ENCODE results near the gene KCTD16. TPM values are rescaled to one million over a fixed set of nuclear protein-coding genes. Genes with fewer than 3 reads are reported as not detected.

KCTD16 gene
- total RNA-seq, 1 experiment from 2014 or later = 0.08 TPM

GRCh38 chr5:144203750-144204596 is 33.3 kb downstream of the KCTD16 start:
- peak; percentile 61 to 63 for DNase-seq (ENCODE audit: low read depth in 1 of 2, low spot score in 2 of 2)

GRCh38 chr5:144205141-144205551 is 34.5 kb downstream of the KCTD16 start:
- DNase-seq (ENCODE audit: low read depth in 1 of 2, low spot score in 2 of 2) = peak in 1 of 2 experiments; percentile 11
- peaks cover 19% of the 10 kb centered on the region for H3K4me1 ChIP-seq (replicated peaks)
- no peak overlapping the region for H3K4me3 ChIP-seq
- no peaks in the 10 kb centered on the region for H3K9me3 ChIP-seq (replicated peaks)
- H3K27me3 ChIP-seq (replicated peaks) = peaks cover 51% of the 10 kb centered on the region
- no peak overlapping the region for H3K27ac ChIP-seq
- H3K36me3 ChIP-seq = no peaks in the 10 kb centered on the region

More at GRCh38 chr5:144203750-144204596, 33.3 kb downstream of the KCTD16 start:
- no peak overlapping the region for H3K27ac ChIP-seq
- no peaks in the 10 kb centered on the region for H3K9me3 ChIP-seq (replicated peaks)
- H3K27me3 ChIP-seq (replicated peaks) = peaks cover 42% of the 10 kb centered on the region
- H3K4me1 ChIP-seq (replicated peaks) = peaks cover 19% of the 10 kb centered on the region
- H3K36me3 ChIP-seq = no peaks in the 10 kb centered on the region
- no peak overlapping the region for H3K4me3 ChIP-seq

GRCh38 chr5:144206141-144206540 is 35.5 kb downstream of the KCTD16 start:
- H3K4me3 ChIP-seq = no peak overlapping the region
- DNase-seq (ENCODE audit: low read depth in 1 of 2, low spot score in 2 of 2) = no peak

GRCh38 chr5:144207875-144208444 is 37.3 kb downstream of the KCTD16 start:
- DNase-seq (ENCODE audit: low read depth in 1 of 2, low spot score in 2 of 2) = no peak
- Histone ChIP-seq H3K27me3 (replicated peaks) (peaks cover 67% of the 10 kb centered on the region), H3K9me3 (replicated peaks) (no peaks in the 10 kb centered on the region), H3K36me3 (no peaks in the 10 kb centered on the region), H3K4me1 (replicated peaks) (peaks cover 6% of the 10 kb centered on the region), H3K4me3 (no peak overlapping the region), H3K27ac (no peak overlapping the region)

More at GRCh38 chr5:144206141-144206540, 35.5 kb downstream of the KCTD16 start:
- Histone ChIP-seq H3K36me3 (no peaks in the 10 kb centered on the region), H3K9me3 (replicated peaks) (no peaks in the 10 kb centered on the region), H3K4me1 (replicated peaks) (peaks cover 19% of the 10 kb centered on the region), H3K27me3 (replicated peaks) (peaks cover 61% of the 10 kb centered on the region), H3K27ac (no peak overlapping the region)

GRCh38 chr5:144209361-144209760 is 38.7 kb downstream of the KCTD16 start:
- Histone ChIP-seq H3K27me3 (replicated peaks) (peaks cover 77% of the 10 kb centered on the region), H3K36me3 (no peaks in the 10 kb centered on the region), H3K4me3 (no peak overlapping the region), H3K27ac (no peak overlapping the region), H3K4me1 (replicated peaks) (peaks cover 6% of the 10 kb centered on the region), H3K9me3 (replicated peaks) (no peaks in the 10 kb centered on the region)
- no peak for DNase-seq (ENCODE audit: low read depth in 1 of 2, low spot score in 2 of 2)

- DNase-seq (ENCODE audit: low read depth in 1 of 2, low spot score in 2 of 2) = no peak
- H3K9me3 ChIP-seq (replicated peaks) = no peaks in the 10 kb centered on the region
- no peak overlapping the region for H3K4me3 ChIP-seq
- H3K27me3 ChIP-seq (replicated peaks) = peaks cover 70% of the 10 kb centered on the region
- no peaks in the 10 kb centered on the region for H3K4me1 ChIP-seq (replicated peaks)
- no peaks in the 10 kb centered on the region for H3K36me3 ChIP-seq
- H3K27ac ChIP-seq = no peak overlapping the region
Observed at GRCh38 chr5:144210655-144211054, 40.0 kb downstream of the KCTD16 start.

- Histone ChIP-seq H3K9me3 (replicated peaks) (no peaks in the 10 kb centered on the region), H3K27me3 (replicated peaks) (peaks cover 12% of the 10 kb centered on the region), H3K4me3 (no peak overlapping the region), H3K27ac (no peak overlapping the region), H3K36me3 (no peaks in the 10 kb centered on the region), H3K4me1 (replicated peaks) (no peaks in the 10 kb centered on the region)
- no peak for DNase-seq (ENCODE audit: low read depth in 1 of 2, low spot score in 2 of 2)
Observed at GRCh38 chr5:144219869-144220268, 49.2 kb downstream of the KCTD16 start.

- Histone ChIP-seq H3K4me3 (no peak overlapping the region), H3K27me3 (replicated peaks) (peaks cover 9% of the 10 kb centered on the region), H3K9me3 (replicated peaks) (no peaks in the 10 kb centered on the region), H3K27ac (no peak overlapping the region), H3K4me1 (replicated peaks) (no peaks in the 10 kb centered on the region), H3K36me3 (no peaks in the 10 kb centered on the region)
- no peak for DNase-seq (ENCODE audit: low read depth in 1 of 2, low spot score in 2 of 2)
Observed at GRCh38 chr5:144227363-144227999, 56.8 kb downstream of the KCTD16 start.

GRCh38 chr5:144230806-144231205 is 60.1 kb downstream of the KCTD16 start:
- Histone ChIP-seq H3K27me3 (replicated peaks) (0 out of 2 replicates have a peak, but pooled peaks cover 2% of the 10 kb centered on the region), H3K36me3 (no peaks in the 10 kb centered on the region), H3K27ac (no peak overlapping the region), H3K4me3 (no peak overlapping the region), H3K9me3 (replicated peaks) (no peaks in the 10 kb centered on the region), H3K4me1 (replicated peaks) (no peaks in the 10 kb centered on the region)
- no peak for DNase-seq (ENCODE audit: low read depth in 1 of 2, low spot score in 2 of 2)

- 0 out of 2 replicates have a peak, but pooled peaks cover 2% of the 10 kb centered on the region for H3K27me3 ChIP-seq (replicated peaks)
- H3K4me1 ChIP-seq (replicated peaks) = no peaks in the 10 kb centered on the region
- DNase-seq (ENCODE audit: low read depth in 1 of 2, low spot score in 2 of 2) = no peak
Observed at GRCh38 chr5:144232285-144232684, 61.6 kb downstream of the KCTD16 start.

GRCh38 chr5:144236499-144236898 is 65.8 kb downstream of the KCTD16 start:
- no peaks in the 10 kb centered on the region for H3K36me3 ChIP-seq
- DNase-seq (ENCODE audit: low read depth in 1 of 2, low spot score in 2 of 2) = no peak
- no peaks in the 10 kb centered on the region for H3K27me3 ChIP-seq (replicated peaks)
- H3K4me1 ChIP-seq (replicated peaks) = no peaks in the 10 kb centered on the region
- H3K27ac ChIP-seq = no peak overlapping the region
- H3K4me3 ChIP-seq = no peak overlapping the region
- H3K9me3 ChIP-seq (replicated peaks) = no peaks in the 10 kb centered on the region

More at GRCh38 chr5:144232285-144232684, 61.6 kb downstream of the KCTD16 start:
- no peaks in the 10 kb centered on the region for H3K36me3 ChIP-seq
- H3K9me3 ChIP-seq (replicated peaks) = no peaks in the 10 kb centered on the region
- no peak overlapping the region for H3K4me3 ChIP-seq
- no peak overlapping the region for H3K27ac ChIP-seq

- no peaks in the 10 kb centered on the region for H3K9me3 ChIP-seq (replicated peaks)
- no peak overlapping the region for H3K27ac ChIP-seq
- no peak for DNase-seq (ENCODE audit: low read depth in 1 of 2, low spot score in 2 of 2)
- no peaks in the 10 kb centered on the region for H3K27me3 ChIP-seq (replicated peaks)
- no peak overlapping the region for H3K4me3 ChIP-seq
- no peaks in the 10 kb centered on the region for H3K36me3 ChIP-seq
- H3K4me1 ChIP-seq (replicated peaks) = no peaks in the 10 kb centered on the region
Observed at GRCh38 chr5:144237851-144238250, 67.2 kb downstream of the KCTD16 start.

GRCh38 chr5:144247131-144247530 is 76.5 kb downstream of the KCTD16 start:
- H3K36me3 ChIP-seq = no peaks in the 10 kb centered on the region
- no peaks in the 10 kb centered on the region for H3K4me1 ChIP-seq (replicated peaks)
- H3K27me3 ChIP-seq (replicated peaks) = no peaks in the 10 kb centered on the region
- H3K27ac ChIP-seq = no peak overlapping the region
- no peak overlapping the region for H3K4me3 ChIP-seq
- H3K9me3 ChIP-seq (replicated peaks) = no peaks in the 10 kb centered on the region
- no peak for DNase-seq (ENCODE audit: low read depth in 1 of 2, low spot score in 2 of 2)

GRCh38 chr5:144248015-144248414 is 77.3 kb downstream of the KCTD16 start:
- H3K27ac ChIP-seq = no peak overlapping the region
- no peaks in the 10 kb centered on the region for H3K27me3 ChIP-seq (replicated peaks)
- DNase-seq (ENCODE audit: low read depth in 1 of 2, low spot score in 2 of 2) = no peak
- H3K4me3 ChIP-seq = no peak overlapping the region
- no peaks in the 10 kb centered on the region for H3K36me3 ChIP-seq
- no peaks in the 10 kb centered on the region for H3K9me3 ChIP-seq (replicated peaks)
- H3K4me1 ChIP-seq (replicated peaks) = no peaks in the 10 kb centered on the region

All from SJSA1 (cell line).